Measurements from ENCODE around the gene CCNA2.

- TF ChIP-seq EGR1 (IDR thresholded peaks at IDR 0.05) (no peak), YY1 (IDR thresholded peaks at IDR 0.05; ENCODE audit: low read depth) (no peak), USF1 (IDR thresholded peaks at IDR 0.05) (no peak), TAF1 (IDR thresholded peaks at IDR 0.05; ENCODE audit: low read depth) (no peak), CREB1 (IDR thresholded peaks at IDR 0.05; ENCODE audit: low read depth) (no peak), EP300 (IDR thresholded peaks at IDR 0.05; ENCODE audit: borderline replicate concordance) (no peak), TCF12 (IDR thresholded peaks at IDR 0.05; ENCODE audit: low read depth) (no peak), RAD21 (IDR thresholded peaks at IDR 0.05; ENCODE audit: low read depth) (no peak), TEAD4 (IDR thresholded peaks at IDR 0.05) (no peak), CEBPB (IDR thresholded peaks at IDR 0.05) (no peak)
Measured at GRCh38 chr4:121786221-121786620, 37.5 kb downstream of the CCNA2 start.

Data from Ishikawa (cell line).